Psoas muscle (tissue), 8 donors: ENCODE data around the gene LRRC36. TPM values are rescaled to one million over a fixed set of nuclear protein-coding genes. Genes with fewer than 3 reads are reported as not detected.

Experiments used
- ATAC-seq, 4 donors: fragments of 200-7000 bp; cut with Tn5 transposase; one replicate each; pipeline ENCODE4 v1.9.1; 2020; ENCODE audit warnings: moderate library complexity in 3 of 4, mild to moderate bottlenecking in 2 of 4
- DNase-seq, 2 donors: peaks; one replicate each; pipeline ENCODE4 v3.0.0-alpha.2; 2020
- H3K27ac ChIP-seq: fragments of 200-600 bp; one replicate; pipeline ENCODE4 v1.8.0; 2022
- H3K27me3 ChIP-seq, 3 donors: fragments of 200-600 bp in 1 of 3; one replicate each; pipeline versions ENCODE4 v1.6.1 to v1.8.0; 2013 to 2022; ENCODE audit warnings: low read length in 2 of 3, mild to moderate bottlenecking in 2 of 3, moderate library complexity in 1 of 3; ENCODE audit not compliant: insufficient read depth in 3 of 3
- H3K36me3 ChIP-seq, 2 donors: fragments of 200-600 bp in 1 of 2; one replicate each; pipeline versions ENCODE4 v1.6.1 to v1.8.0; 2013 to 2022; ENCODE audit warnings: low read depth in 1 of 2, mild to moderate bottlenecking in 1 of 2, moderate library complexity in 1 of 2; ENCODE audit not compliant: insufficient read depth in 1 of 2
- H3K4me1 ChIP-seq: fragments of 200-600 bp; one replicate; pipeline ENCODE4 v1.8.0; 2022
- H3K4me3 ChIP-seq: fragments of 200-600 bp; one replicate; pipeline ENCODE4 v1.8.0; 2022; ENCODE audit warnings: mild to moderate bottlenecking
- H3K9me3 ChIP-seq: fragments of 200-600 bp; one replicate; pipeline ENCODE4 v1.8.0; 2022
- WGBS, 3 donors: extraction: QIAGEN DNeasy Blood & Tissue Kit; methylation state at CpG; one replicate each; pipeline versions ENCODE4 v1.1.6 to v1.1.7; 2013; 5-methylcytosine and 5-hydroxymethylcytosine counted together
- intact Hi-C, 2 donors: fragments of 100-400 bp; cut with DNase I; formaldehyde crosslinking; loops; one replicate each; pipeline versions ENCODE4 v1.11.0 to v1.14.2; 2022
- polyA plus RNA-seq, 3 donors: library from polyadenylated mRNA; stranded (reverse); fragments of 200-250 nt; gene quantifications; one replicate each; pipeline ENCODE4 v1.2.3, GENCODE V29; 2013
- total RNA-seq, 4 donors: library from RNA; stranded (reverse); fragmentation: NEBNext Ultra II Directional in 2 of 4; extraction: Animal tissue kit (Norgen Biotek cat#: 25700) in 2 of 4; gene quantifications; one replicate each; pipeline versions ENCODE4 v1.2.1 to v1.2.4, GENCODE V29; 2021 to 2023
- TF ChIP-seq, protein P1 (sequence below): fragments of 200-600 bp; IDR thresholded peaks from one replicate; pipeline ENCODE4 v1.8.0; 2022; ENCODE audit warnings: antibody characterized with exemption
- donor health status: healthy with polysubstance abuse.
- donor health status: DM: no; HTN: no; CAD: no; lungs with moderate emphysema.
- donor health status: Bipolar disorder and iron deficiency.
- donor health status: healthy.
- donor health status: DM: yes; HTN: yes; CAD: no.
- donor health status: DM: no; HTN: no; CAD: no.
- donor health status: DM: no; HTN: no; CAD: no.
- donor health status: DM: yes; HTN: yes; CAD: no.

The LRRC36 gene
- total and polyA plus RNA-seq, 7 donors = 0.06 to 0.25 (median 0.11) TPM; not detected in 4

- Histone ChIP-seq H3K9me3 (no peaks in the 10 kb centered on the region), H3K27ac (no peak overlapping the region), H3K27me3 (no peaks in the 10 kb centered on the region), H3K4me3 (no peak overlapping the region), H3K36me3 (no peaks in the 10 kb centered on the region), H3K4me1 (peaks cover 6% of the 10 kb centered on the region)
- ATAC-seq (peak; percentile 75 to 83 (median 80)), DNase-seq (peak; percentile 74 to 88)
- whole genome bisulfite sequencing, 3 donors = 26 to 34% (median 31%) methylated on average over 11 of the region's 11 CpGs
- TF ChIP-seq, protein P1, sequence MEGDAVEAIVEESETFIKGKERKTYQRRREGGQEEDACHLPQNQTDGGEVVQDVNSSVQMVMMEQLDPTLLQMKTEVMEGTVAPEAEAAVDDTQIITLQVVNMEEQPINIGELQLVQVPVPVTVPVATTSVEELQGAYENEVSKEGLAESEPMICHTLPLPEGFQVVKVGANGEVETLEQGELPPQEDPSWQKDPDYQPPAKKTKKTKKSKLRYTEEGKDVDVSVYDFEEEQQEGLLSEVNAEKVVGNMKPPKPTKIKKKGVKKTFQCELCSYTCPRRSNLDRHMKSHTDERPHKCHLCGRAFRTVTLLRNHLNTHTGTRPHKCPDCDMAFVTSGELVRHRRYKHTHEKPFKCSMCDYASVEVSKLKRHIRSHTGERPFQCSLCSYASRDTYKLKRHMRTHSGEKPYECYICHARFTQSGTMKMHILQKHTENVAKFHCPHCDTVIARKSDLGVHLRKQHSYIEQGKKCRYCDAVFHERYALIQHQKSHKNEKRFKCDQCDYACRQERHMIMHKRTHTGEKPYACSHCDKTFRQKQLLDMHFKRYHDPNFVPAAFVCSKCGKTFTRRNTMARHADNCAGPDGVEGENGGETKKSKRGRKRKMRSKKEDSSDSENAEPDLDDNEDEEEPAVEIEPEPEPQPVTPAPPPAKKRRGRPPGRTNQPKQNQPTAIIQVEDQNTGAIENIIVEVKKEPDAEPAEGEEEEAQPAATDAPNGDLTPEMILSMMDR = peak; percentile 89
- intact Hi-C loops = loop anchor here (2.0 to 5.0 kb wide), 3 partner anchors 37 to 89 kb away; no protein-coding TSS in a partner anchor
Measured at GRCh38 chr16:67428146-67428731, 101.6 kb downstream of the LRRC36 start.

DNA sequence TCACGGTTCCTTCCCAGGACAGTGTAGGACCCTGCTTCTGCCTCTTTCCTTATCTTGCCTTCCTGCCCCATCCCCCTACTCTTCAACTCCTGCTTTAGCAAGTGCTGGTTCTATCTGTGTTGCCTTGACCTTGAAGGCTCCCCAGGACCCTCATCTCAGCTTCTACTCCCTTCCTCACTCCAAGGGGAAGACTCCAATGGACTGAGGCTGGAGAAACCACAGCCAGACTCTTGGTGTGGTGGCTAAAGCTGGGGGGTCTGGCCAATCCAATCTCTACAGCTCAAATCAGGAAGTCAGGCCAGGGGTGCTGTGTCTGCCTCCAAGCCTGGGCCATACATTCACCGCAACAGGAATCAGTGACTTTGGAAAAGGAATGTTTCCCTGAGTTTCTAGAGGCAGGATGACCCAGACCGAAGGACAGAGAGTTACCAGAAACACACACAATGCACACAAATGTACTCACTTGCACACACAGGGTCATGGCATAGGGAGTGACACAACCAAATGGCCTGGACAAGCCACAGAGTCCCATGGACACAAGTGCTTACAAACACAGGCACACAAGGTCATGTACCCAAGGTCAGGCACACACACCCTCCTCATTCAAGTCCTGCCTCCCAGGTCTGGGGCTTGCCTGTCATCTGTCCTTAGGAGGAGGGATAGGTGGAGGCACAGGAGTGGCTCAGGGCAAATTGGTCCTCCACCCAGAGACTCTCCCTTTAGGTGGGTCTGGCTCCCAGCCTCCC lies 102.6 kb downstream of the LRRC36 start:
- intact Hi-C loops = loop anchor here (2.0 to 5.0 kb wide), 3 partner anchors 36 to 88 kb away; no protein-coding TSS in a partner anchor
- TF ChIP-seq, protein P1 = no peak
- DNase-seq (no peak), ATAC-seq (no peak)
- Histone ChIP-seq H3K9me3 (no peaks in the 10 kb centered on the region), H3K27me3 (no peaks in the 10 kb centered on the region), H3K36me3 (no peaks in the 10 kb centered on the region), H3K27ac (no peak overlapping the region), H3K4me1 (peaks cover 6% of the 10 kb centered on the region), H3K4me3 (no peak overlapping the region)
- 81 to 98% (median 97%) methylated on average over 3 of the region's 3 CpGs for WGBS, 3 donors

DNA sequence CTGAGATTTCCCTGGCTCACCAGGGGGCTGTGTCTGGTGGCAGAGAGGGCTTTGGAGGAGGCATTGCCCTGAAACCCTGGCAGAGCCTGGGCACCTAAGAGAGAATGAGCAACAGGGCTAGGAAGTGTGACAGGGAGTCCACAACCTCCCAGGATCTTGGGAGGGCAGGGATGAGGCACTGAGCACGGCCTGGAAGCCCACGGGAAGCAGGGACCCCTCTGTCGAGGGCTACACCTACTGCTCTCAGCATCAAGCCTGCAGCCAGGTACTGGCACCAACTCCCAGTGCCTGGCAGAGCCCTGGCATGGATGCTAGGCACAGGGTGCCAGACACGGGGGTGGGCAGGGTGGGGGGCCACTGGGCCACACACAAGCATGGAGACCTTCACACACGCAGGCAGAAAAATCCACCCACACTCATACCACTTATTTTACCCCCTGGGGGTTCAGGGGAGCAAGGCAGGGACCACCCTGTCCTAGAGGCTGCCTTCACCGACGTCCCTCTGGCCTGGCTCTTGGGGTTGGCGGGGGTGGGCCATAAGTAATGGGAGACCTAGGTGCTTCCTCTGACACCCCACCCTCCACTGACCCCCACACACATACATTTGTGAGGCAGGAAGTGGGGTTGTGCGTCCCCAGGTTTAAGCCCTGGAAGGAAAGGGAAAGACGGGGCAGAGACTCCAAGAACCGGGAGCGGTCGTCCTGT lies 103.3 kb downstream of the LRRC36 start:
- intact Hi-C loops = loop anchor here (2.0 to 5.0 kb wide), 3 partner anchors 35 to 87 kb away; no protein-coding TSS in a partner anchor
- Histone ChIP-seq H3K36me3 (no peaks in the 10 kb centered on the region), H3K9me3 (no peaks in the 10 kb centered on the region), H3K4me1 (peaks cover 6% of the 10 kb centered on the region), H3K4me3 (peak overlapping the region; percentile 62), H3K27ac (peak overlapping the region; percentile 60), H3K27me3 (no peaks in the 10 kb centered on the region)
- DNase-seq (no peak), ATAC-seq (no peak)
- TF ChIP-seq, protein P1 = no peak
- 44 to 52% (median 45%) methylated on average over 13 of the region's 13 CpGs for WGBS, 3 donors

DNA sequence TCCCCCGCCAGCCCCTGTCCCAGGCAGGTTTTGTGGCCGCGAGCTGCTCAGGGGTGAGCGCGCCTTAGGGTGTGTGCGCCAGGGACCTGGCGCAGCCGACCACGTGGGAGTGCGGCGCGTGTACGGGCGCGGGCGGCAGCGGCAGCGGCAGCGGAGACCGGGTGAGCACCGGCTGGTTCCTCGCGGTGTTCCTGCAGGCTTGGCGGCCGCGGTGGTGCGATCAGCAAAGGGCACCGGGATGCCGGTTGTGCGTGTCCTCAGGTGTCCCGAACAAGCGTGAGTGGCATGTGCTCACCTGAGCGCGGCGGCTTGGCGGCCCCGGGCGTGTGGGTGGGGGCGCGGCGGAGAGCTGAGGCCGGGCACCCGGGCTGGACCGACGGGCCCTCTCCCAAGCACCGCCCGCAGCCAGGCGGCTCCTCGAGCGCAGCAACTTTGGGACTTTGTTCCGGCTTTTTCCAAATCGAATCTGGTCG lies 103.9 kb downstream of the LRRC36 start:
- Histone ChIP-seq H3K4me1 (peaks cover 6% of the 10 kb centered on the region), H3K36me3 (no peaks in the 10 kb centered on the region), H3K27ac (peak overlapping the region; percentile 60), H3K27me3 (no peaks in the 10 kb centered on the region), H3K9me3 (no peaks in the 10 kb centered on the region), H3K4me3 (peak overlapping the region; percentile 62)
- peak; percentile 14 to 38 (median 32) for ATAC-seq
- DNase-seq = no peak
- TF ChIP-seq, protein P1 = no peak
- intact Hi-C loops = no loop called here
- WGBS, 3 donors = 2 to 4% (median 3%) methylated on average over 33 to 53 of the region's 53 CpGs
